ENCODE data around the gene ATAD1. TPM values are rescaled to one million over a fixed set of nuclear protein-coding genes. Genes with fewer than 3 reads are reported as not detected.

The ATAD1 gene
- total RNA-seq, 1 donor from 2014 or later = 31.3 TPM

GRCh38 chr10:87713707-87714106 is 104.3 kb downstream of the ATAD1 start:
- no peak for DNase-seq

GRCh38 chr10:87712913-87713616 is 105.0 kb downstream of the ATAD1 start:
- no peak for DNase-seq

- DNase-seq = no peak
Observed at GRCh38 chr10:87707254-87707653, 110.8 kb downstream of the ATAD1 start.

GRCh38 chr10:87706731-87707130 is 111.3 kb downstream of the ATAD1 start:
- DNase-seq = no peak

GRCh38 chr10:87705339-87705738 is 112.7 kb downstream of the ATAD1 start:
- no peak for DNase-seq

GRCh38 chr10:87703771-87704170 is 114.3 kb downstream of the ATAD1 start:
- peak; percentile 24 for DNase-seq

GRCh38 chr10:87702973-87703294 is 115.1 kb downstream of the ATAD1 start:
- no peak for DNase-seq

- DNase-seq = no peak
Observed at GRCh38 chr10:87702260-87702972, 115.6 kb downstream of the ATAD1 start.

Small RNAs within 50 kb of the gene (small RNA-seq; reads per million reads assigned to genes)
- gene RN7SL78P (ENCODE audit: low replicate concordance) = not detected

Other genes with a start within 250 kb of the ATAD1 start
- 7.2 TPM for gene PAPSS2, start 158.3 kb downstream of the ATAD1 start, total RNA-seq
- gene KLLN, start 45.3 kb upstream of the ATAD1 start, total RNA-seq = 0.59 TPM
- gene PTEN, start 45.4 kb upstream of the ATAD1 start, total RNA-seq = 194 TPM

All from skin of body (tissue), 3 donors.